CD4-positive, CD25-positive, alpha-beta regulatory T cell (primary cell): ENCODE data around the gene UGT1A1. TPM values are rescaled to one million over a fixed set of nuclear protein-coding genes. Genes with fewer than 3 reads are reported as not detected.

Experiments
- ATAC-seq, 2 donors: fragments of 150-1000 bp; cut with Tn5 transposase; one replicate each; pipeline ENCODE4 v1.10.0; 2021; ENCODE audit warnings: low read depth in 2 of 2, moderate number of reproducible peaks in 2 of 2, moderate library complexity in 1 of 2
- DNase-seq, 3 donors: peaks; one replicate each; pipeline versions ENCODE4 v3.0.0 to v3.0.0-alpha.2; 2012 to 2022; ENCODE audit warnings: mixed read lengths in 1 of 3
- H3K27ac ChIP-seq: one replicate; pipeline ENCODE4 v1.7.0; 2013; ENCODE audit warnings: mild to moderate bottlenecking, low read length; ENCODE audit not compliant: insufficient read depth, poor library complexity, severe bottlenecking
- H3K27me3 ChIP-seq: one replicate; pipeline ENCODE4 v1.7.0; 2013; ENCODE audit warnings: low read length; ENCODE audit not compliant: control insufficient read depth, insufficient read depth
- H3K36me3 ChIP-seq: one replicate; pipeline ENCODE4 v1.7.0; 2013; ENCODE audit warnings: mild to moderate bottlenecking, low read length, moderate library complexity; ENCODE audit not compliant: control insufficient read depth, insufficient read depth
- H3K4me1 ChIP-seq: 2 replicates; pipeline ENCODE4 v1.7.0; 2013; ENCODE audit warnings: mild to moderate bottlenecking, low read length; ENCODE audit not compliant: insufficient read depth, control insufficient read depth, poor library complexity, severe bottlenecking
- H3K4me3 ChIP-seq: one replicate; pipeline ENCODE4 v1.7.0; 2013; ENCODE audit warnings: low read depth, mild to moderate bottlenecking, low read length, moderate library complexity
- H3K9me3 ChIP-seq, 2 experiments: 1 replicate in 1 of 2; 2 replicates in 1 of 2; pipeline ENCODE4 v1.7.0; 2013; ENCODE audit warnings: low read length in 2 of 2, mild to moderate bottlenecking in 1 of 2, moderate library complexity in 1 of 2; ENCODE audit not compliant: control insufficient read depth in 2 of 2
- H3K27ac Mint-ChIP-seq, 3 donors: one replicate each; pipeline ENCODE4 v1.8.0; 2020 to 2022; ENCODE audit warnings: mild to moderate bottlenecking in 3 of 3, mixed read lengths in 3 of 3, moderate library complexity in 2 of 3
- H3K27me3 Mint-ChIP-seq: one replicate; pipeline ENCODE4 v1.8.0; 2022; ENCODE audit warnings: mild to moderate bottlenecking, mixed read lengths
- H3K36me3 Mint-ChIP-seq: one replicate; pipeline ENCODE4 v1.8.0; 2020; ENCODE audit warnings: mixed read lengths
- H3K4me1 Mint-ChIP-seq, 4 donors: one replicate each; pipeline ENCODE4 v1.8.0; 2020 to 2022; ENCODE audit warnings: mixed read lengths in 4 of 4, mild to moderate bottlenecking in 1 of 4
- H3K4me3 Mint-ChIP-seq, 4 donors: one replicate each; pipeline ENCODE4 v1.8.0; 2020 to 2022; ENCODE audit warnings: mild to moderate bottlenecking in 4 of 4, mixed read lengths in 4 of 4, moderate library complexity in 3 of 4
- H3K9me3 Mint-ChIP-seq, 7 donors: one replicate each; pipeline ENCODE4 v1.8.0; 2020 to 2022; ENCODE audit warnings: mixed read lengths in 7 of 7, mild to moderate bottlenecking in 3 of 7, moderate library complexity in 2 of 7
- polyA plus RNA-seq, 4 donors: library from polyadenylated mRNA; unstranded; fragments of 300-500 nt; fragmentation: Illumina TruSeq; gene quantifications; one replicate each; pipeline ENCODE4 v1.2.3, GENCODE V29; 2021
- total RNA-seq: library from RNA; stranded (reverse); gene quantifications from one replicate; pipeline ENCODE4 v1.2.3, GENCODE V29; 2022

The UGT1A1 gene
- total and polyA plus RNA-seq, 5 donors from 2014 or later = not detected

GRCh38 chr2:233775414-233775813 is 15.3 kb downstream of the UGT1A1 start:
- no peaks in the 10 kb centered on the region for H3K4me1 Mint-ChIP-seq
- H3K27ac Mint-ChIP-seq = no peak overlapping the region
- H3K36me3 Mint-ChIP-seq = no peaks in the 10 kb centered on the region
- Histone ChIP-seq H3K27me3 (peaks cover 8% of the 10 kb centered on the region), H3K36me3 (no peaks in the 10 kb centered on the region), H3K4me3 (no peak overlapping the region), H3K9me3 (peaks cover 2 to 11% of the 10 kb centered on the region in 2 experiments), H3K4me1 (no peaks in the 10 kb centered on the region), H3K27ac (no peak overlapping the region)
- no peak overlapping the region for H3K4me3 Mint-ChIP-seq
- ATAC-seq (no peak), DNase-seq (no peak)
- H3K27me3 Mint-ChIP-seq = no peaks in the 10 kb centered on the region
- H3K9me3 Mint-ChIP-seq = peaks cover 0 to 17% (median 5%) of the 10 kb centered on the region in 7 donors

GRCh38 chr2:233778030-233778429 is 18.0 kb downstream of the UGT1A1 start, which contains the start of gene MROH2A:
MROH2A (plus strand) TSS chr2:233778330; CDS start chr2:233779359, 1,029 bp downstream.
- Histone ChIP-seq H3K4me3 (no peak within 1 kb of the TSS), H3K4me1 (no peaks in the 10 kb centered on the region), H3K27me3 (peaks cover 10% of the 10 kb centered on the region), H3K36me3 (no peaks in the 10 kb centered on the region), H3K27ac (no peak within 1 kb of the TSS), H3K9me3 (peaks cover 2 to 11% of the 10 kb centered on the region in 2 experiments)
- Mint-ChIP-seq H3K4me1 (no peaks in the 10 kb centered on the region), H3K27me3 (peaks cover 13% of the 10 kb centered on the region), H3K9me3 (peaks cover 0 to 17% (median 5%) of the 10 kb centered on the region in 7 donors), H3K27ac (no peak within 1 kb of the TSS), H3K4me3 (no peak within 1 kb of the TSS), H3K36me3 (no peaks in the 10 kb centered on the region)
- DNase-seq = no peak
- no peak for ATAC-seq

DNA sequence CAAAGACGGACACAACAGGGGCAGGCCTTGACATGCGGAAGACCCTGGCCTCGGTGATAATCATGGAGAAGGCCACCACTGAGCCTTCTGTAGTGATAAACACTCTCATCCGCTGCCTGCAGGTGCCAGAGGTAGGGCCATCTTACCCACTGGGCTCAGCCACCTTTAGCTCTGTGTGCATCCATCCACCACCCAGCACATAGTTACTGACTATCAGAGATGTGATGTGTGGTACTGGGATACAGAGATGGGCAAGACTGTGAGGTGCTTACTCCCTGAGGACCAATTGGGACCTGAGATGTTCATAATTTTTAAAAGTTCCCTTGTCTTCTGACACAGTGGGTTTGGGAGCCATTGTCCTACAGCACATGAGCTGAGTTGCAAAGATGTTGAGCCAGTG is 19.7 kb downstream of the UGT1A1 start:
- no peak for ATAC-seq
- Histone ChIP-seq H3K27ac (no peak overlapping the region), H3K9me3 (peaks cover 2 to 11% of the 10 kb centered on the region in 2 experiments), H3K36me3 (no peaks in the 10 kb centered on the region), H3K27me3 (peaks cover 10% of the 10 kb centered on the region), H3K4me3 (no peak overlapping the region), H3K4me1 (no peaks in the 10 kb centered on the region)
- DNase-seq = no peak
- Mint-ChIP-seq H3K27ac (no peak overlapping the region), H3K9me3 (peaks cover 0 to 17% (median 5%) of the 10 kb centered on the region in 7 donors), H3K4me3 (no peak overlapping the region), H3K4me1 (no peaks in the 10 kb centered on the region), H3K36me3 (no peaks in the 10 kb centered on the region), H3K27me3 (peaks cover 13% of the 10 kb centered on the region)

DNA sequence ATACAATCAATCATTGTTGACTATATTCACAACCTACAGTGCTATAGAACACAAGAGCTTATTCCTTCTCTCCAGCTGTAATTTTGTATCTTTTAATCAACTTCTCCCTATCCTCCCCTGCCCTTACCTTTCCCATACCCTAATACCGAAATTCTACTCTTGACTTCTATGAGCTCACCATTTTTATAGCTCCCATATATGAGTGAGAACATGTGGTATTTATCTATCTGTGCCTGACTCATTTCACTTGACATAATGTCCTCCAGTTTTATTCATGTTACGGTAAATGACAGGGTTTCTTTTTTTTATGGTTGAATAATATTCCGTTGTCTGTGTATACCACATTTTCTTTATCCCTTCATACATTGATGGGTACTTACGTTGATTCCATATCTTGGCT is 20.7 kb downstream of the UGT1A1 start:
- Mint-ChIP-seq H3K9me3 (peaks cover 0 to 16% (median 4%) of the 10 kb centered on the region in 7 donors), H3K36me3 (no peaks in the 10 kb centered on the region), H3K27me3 (peaks cover 13% of the 10 kb centered on the region), H3K27ac (no peak overlapping the region), H3K4me1 (no peaks in the 10 kb centered on the region), H3K4me3 (no peak overlapping the region)
- peaks cover 10% of the 10 kb centered on the region for H3K27me3 ChIP-seq
- H3K36me3 ChIP-seq = no peaks in the 10 kb centered on the region
- no peaks in the 10 kb centered on the region for H3K4me1 ChIP-seq
- peaks cover 2 to 7% of the 10 kb centered on the region in 2 experiments for H3K9me3 ChIP-seq
- DNase-seq (no peak), ATAC-seq (no peak)
- H3K4me3 ChIP-seq = no peak overlapping the region
- H3K27ac ChIP-seq = no peak overlapping the region

- peaks cover 5% of the 10 kb centered on the region for H3K27me3 Mint-ChIP-seq
- no peak overlapping the region for H3K4me3 Mint-ChIP-seq
- no peak for ATAC-seq
- no peaks in the 10 kb centered on the region for H3K36me3 Mint-ChIP-seq
- H3K27ac Mint-ChIP-seq = no peak overlapping the region
- H3K4me1 ChIP-seq = no peaks in the 10 kb centered on the region
- peaks cover 0 to 3% (median 0%) of the 10 kb centered on the region in 7 donors for H3K9me3 Mint-ChIP-seq
- no peaks in the 10 kb centered on the region for H3K36me3 ChIP-seq
- no peak overlapping the region for H3K4me3 ChIP-seq
- H3K9me3 ChIP-seq = no peaks in the 10 kb centered on the region
- no peak overlapping the region for H3K27ac ChIP-seq
- DNase-seq = no peak
- H3K4me1 Mint-ChIP-seq = peaks cover 0 to 5% (median 2%) of the 10 kb centered on the region in 4 donors
- no peaks in the 10 kb centered on the region for H3K27me3 ChIP-seq
These were observed 29.5 kb downstream of the UGT1A1 start for GRCh38 chr2:233789554-233789953.

GRCh38 chr2:233791151-233791882 is 31.2 kb downstream of the UGT1A1 start:
- ATAC-seq (no peak), DNase-seq (no peak)
- H3K4me3 Mint-ChIP-seq = no peak overlapping the region
- H3K27ac Mint-ChIP-seq = no peak overlapping the region
- Histone ChIP-seq H3K36me3 (no peaks in the 10 kb centered on the region), H3K4me3 (no peak overlapping the region), H3K4me1 (no peaks in the 10 kb centered on the region), H3K27ac (no peak overlapping the region), H3K27me3 (no peaks in the 10 kb centered on the region), H3K9me3 (no peaks in the 10 kb centered on the region)
- H3K4me1 Mint-ChIP-seq = peaks cover 0 to 5% (median 2%) of the 10 kb centered on the region in 4 donors
- H3K36me3 Mint-ChIP-seq = no peaks in the 10 kb centered on the region
- peaks cover 5% of the 10 kb centered on the region for H3K27me3 Mint-ChIP-seq
- H3K9me3 Mint-ChIP-seq = no peaks in the 10 kb centered on the region

GRCh38 chr2:233791883-233792329 is 31.8 kb downstream of the UGT1A1 start:
- H3K9me3 Mint-ChIP-seq = no peaks in the 10 kb centered on the region
- peaks cover 0 to 5% (median 2%) of the 10 kb centered on the region in 4 donors for H3K4me1 Mint-ChIP-seq
- DNase-seq = no peak
- no peaks in the 10 kb centered on the region for H3K36me3 Mint-ChIP-seq
- Histone ChIP-seq H3K36me3 (no peaks in the 10 kb centered on the region), H3K9me3 (no peaks in the 10 kb centered on the region), H3K4me1 (no peaks in the 10 kb centered on the region), H3K4me3 (no peak overlapping the region), H3K27ac (no peak overlapping the region), H3K27me3 (no peaks in the 10 kb centered on the region)
- no peak for ATAC-seq
- no peak overlapping the region for H3K27ac Mint-ChIP-seq
- no peak overlapping the region for H3K4me3 Mint-ChIP-seq
- H3K27me3 Mint-ChIP-seq = peaks cover 7% of the 10 kb centered on the region

GRCh38 chr2:233792720-233793119 is 32.6 kb downstream of the UGT1A1 start:
- no peaks in the 10 kb centered on the region for H3K4me1 ChIP-seq
- H3K9me3 ChIP-seq = no peaks in the 10 kb centered on the region
- peaks cover 9% of the 10 kb centered on the region for H3K27me3 Mint-ChIP-seq
- H3K36me3 Mint-ChIP-seq = no peaks in the 10 kb centered on the region
- no peak overlapping the region for H3K4me3 ChIP-seq
- no peak for ATAC-seq
- H3K27ac Mint-ChIP-seq = no peak overlapping the region
- no peak overlapping the region for H3K27ac ChIP-seq
- H3K27me3 ChIP-seq = no peaks in the 10 kb centered on the region
- no peaks in the 10 kb centered on the region for H3K36me3 ChIP-seq
- no peak for DNase-seq
- H3K4me1 Mint-ChIP-seq = peaks cover 0 to 5% (median 2%) of the 10 kb centered on the region in 4 donors
- no peak overlapping the region for H3K4me3 Mint-ChIP-seq
- H3K9me3 Mint-ChIP-seq = no peaks in the 10 kb centered on the region
